Prostate gland (tissue), 2 donors: ENCODE results near the gene RUFY4.

Experiments
- CTCF ChIP-seq, 4 experiments: fragments of 200-600 bp in 2 of 4; fragments of 450-650 bp in 2 of 4; sonication (generic) in 2 of 4; IDR thresholded peaks; 1 replicate in 3 of 4; 2 replicates in 1 of 4; pipeline ENCODE4 v1.5.1; 2016 to 2019; ENCODE audit warnings: antibody characterized with exemption in 4 of 4, mild to moderate bottlenecking in 2 of 4, moderate library complexity in 2 of 4
- POLR2A ChIP-seq: fragments of 450-650 bp; IDR thresholded peaks from one replicate; pipeline ENCODE4 v1.6.1; 2016; ENCODE audit warnings: antibody characterized with exemption, mild to moderate bottlenecking
- POLR2AphosphoS5 ChIP-seq: sonication (generic); formaldehyde crosslinking; IDR thresholded peaks from one replicate; pipeline ENCODE4 v1.6.1; 2017; ENCODE audit warnings: antibody characterized with exemption

- TF ChIP-seq CTCF (IDR thresholded peaks at IDR 0.05), result no peak
- TF ChIP-seq POLR2A, result no peak
- no peak for TF ChIP-seq POLR2AphosphoS5
Observed at GRCh38 chr2:218072002-218072401, 2.9 kb downstream of the RUFY4 start.
